B cell (primary cell): Measurements from ENCODE around the gene CERS6. TPM values are rescaled to one million over a fixed set of nuclear protein-coding genes. Genes with fewer than 3 reads are reported as not detected.

Experiments used
- ATAC-seq: fragments of 200-7000 bp; cut with Tn5 transposase; one replicate; pipeline ENCODE4 v1.10.0; 2021; ENCODE audit warnings: low read depth, mild to moderate bottlenecking, moderate number of reproducible peaks, moderate library complexity
- CTCF ChIA-PET: fragments of 350-600 bp; sonication (Branson Sonifier 250); formaldehyde crosslinking; loops from one replicate; lab custom pipeline; 2021; ENCODE audit warnings: antibody characterized with exemption, inconsistent platforms; lab: Charles Lee
- POLR2A ChIA-PET: fragments of 350-600 bp; sonication (Branson Sonifier 250); formaldehyde crosslinking; loops from one replicate; lab custom pipeline; 2021; ENCODE audit warnings: antibody characterized with exemption; lab: Charles Lee
- DNase-seq: peaks from one replicate; pipeline ENCODE4 v3.0.0; 2013
- H2AFZ ChIP-seq: 2 replicates; pipeline ENCODE4 v1.6.1; 2012; ENCODE audit warnings: mild to moderate bottlenecking, low read depth, low read length; ENCODE audit not compliant: insufficient read depth, poor library complexity, severe bottlenecking
- H3K27ac ChIP-seq, 2 donors: 1 replicate in 1 of 2; 2 replicates in 1 of 2; pipeline ENCODE4 v1.5.1; 2012 to 2013; ENCODE audit warnings: low read length in 2 of 2, mild to moderate bottlenecking in 2 of 2, moderate library complexity in 1 of 2
- H3K27me3 ChIP-seq, 4 experiments: fragments of 200-600 bp in 1 of 4; sonication (generic) in 1 of 4; replicated peaks in 1 of 4; 1 replicate in 2 of 4; 2 replicates in 2 of 4; pipeline versions ENCODE4 v1.6.1 to v1.7.0; 2013 to 2016; ENCODE audit warnings: low read length in 3 of 4, mild to moderate bottlenecking in 2 of 4, mixed read lengths in 1 of 4, moderate library complexity in 1 of 4; ENCODE audit not compliant: insufficient read depth in 4 of 4, control insufficient read depth in 3 of 4; ENCODE audit errors: control extremely low read depth in 1 of 4
- H3K36me3 ChIP-seq, 2 experiments: replicated peaks in 1 of 2; 1 replicate in 1 of 2; 2 replicates in 1 of 2; pipeline versions ENCODE4 v1.6.1 to v1.7.1; 2013; ENCODE audit warnings: low read length in 1 of 2; ENCODE audit not compliant: insufficient read depth in 2 of 2, control insufficient read depth in 1 of 2; ENCODE audit errors: control extremely low read depth in 1 of 2, extremely low read depth in 1 of 2
- H3K4me1 ChIP-seq, 2 donors: fragments of 200-600 bp in 1 of 2; sonication (generic) in 1 of 2; 1 replicate in 1 of 2; 2 replicates in 1 of 2; pipeline versions ENCODE4 v1.5.1 to v1.6.1; 2013 to 2017; ENCODE audit warnings: low read length in 2 of 2; ENCODE audit not compliant: control insufficient read depth in 2 of 2, insufficient read depth in 2 of 2
- H3K4me2 ChIP-seq: replicated peaks from 2 replicates; pipeline ENCODE3; 2012; ENCODE audit warnings: mild to moderate bottlenecking, low read depth, low read length; ENCODE audit not compliant: poor library complexity, severe bottlenecking
- H3K4me3 ChIP-seq, 5 experiments: fragments of 200-600 bp in 1 of 5; sonication (generic) in 1 of 5; 1 replicate in 3 of 5; 2 replicates in 2 of 5; pipeline versions ENCODE4 v1.5.1 to v1.7.0; 2011 to 2016; ENCODE audit warnings: low read length in 4 of 5, mild to moderate bottlenecking in 4 of 5, low read depth in 2 of 5, control low read depth in 1 of 5, moderate library complexity in 1 of 5; ENCODE audit not compliant: insufficient read depth in 1 of 5; ENCODE audit errors: control extremely low read depth in 1 of 5, extremely low read depth in 1 of 5
- H3K79me2 ChIP-seq: fragments of 200-600 bp; sonication (generic); one replicate; pipeline ENCODE4 v1.6.0; 2016; ENCODE audit warnings: low read length; ENCODE audit not compliant: control insufficient read depth, insufficient read depth
- H3K9ac ChIP-seq: fragments of 200-600 bp; sonication (generic); 2 replicates; pipeline ENCODE4 v1.6.1; 2017; ENCODE audit warnings: mild to moderate bottlenecking, low read length, moderate library complexity
- H3K9me3 ChIP-seq, 3 donors: one replicate each; pipeline versions ENCODE4 v1.6.1 to v1.7.1; 2013; ENCODE audit warnings: low read length in 2 of 3; ENCODE audit not compliant: control insufficient read depth in 2 of 3, insufficient read depth in 1 of 3; ENCODE audit errors: control extremely low read depth in 1 of 3
- H4K20me1 ChIP-seq: 2 replicates; pipeline ENCODE4 v1.6.0; 2012; ENCODE audit warnings: mild to moderate bottlenecking, low read length; ENCODE audit not compliant: insufficient read depth, control insufficient read depth, poor library complexity, severe bottlenecking
- H3K27ac Mint-ChIP-seq: one replicate; pipeline ENCODE4 v1.8.0; 2021; ENCODE audit warnings: mixed read lengths
- H3K27me3 Mint-ChIP-seq: one replicate; pipeline ENCODE4 v1.8.0; 2021; ENCODE audit warnings: mixed read lengths
- H3K4me1 Mint-ChIP-seq: one replicate; pipeline ENCODE4 v1.8.0; 2021; ENCODE audit warnings: mixed read lengths
- H3K4me3 Mint-ChIP-seq: one replicate; pipeline ENCODE4 v1.8.0; 2021; ENCODE audit warnings: mixed read lengths
- H3K9me3 Mint-ChIP-seq: one replicate; pipeline ENCODE4 v1.8.0; 2022; ENCODE audit warnings: mixed read lengths; ENCODE audit not compliant: insufficient read depth
- CTCF ChIP-seq: fragments of 200-600 bp; IDR thresholded peaks from one replicate; pipeline ENCODE4 v1.8.0; 2022; ENCODE audit warnings: antibody characterized with exemption, mild to moderate bottlenecking
- EZH2 ChIP-seq: IDR thresholded peaks from 2 replicates; pipeline ENCODE4 v1.6.1; 2012; ENCODE audit warnings: borderline replicate concordance, low read depth, mild to moderate bottlenecking, moderate library complexity, low read length; ENCODE audit not compliant: insufficient read depth, poor library complexity, severe bottlenecking
- WGBS: methylation state at CpG from one replicate; pipeline ENCODE4 v1.1.5; 2013; ENCODE audit warnings: missing lambda C conversion rate; ENCODE audit not compliant: insufficient coverage; 5-methylcytosine and 5-hydroxymethylcytosine counted together
- intact Hi-C: fragments of 100-400 bp; cut with micrococcal nuclease; formaldehyde crosslinking; loops from one replicate; pipeline ENCODE4 v1.10.0; 2022
- polyA plus RNA-seq: library from polyadenylated mRNA; depleted of rRNA; stranded (reverse); fragments of >200 nt; gene quantifications from 2 replicates; pipeline ENCODE4 v1.2.3, GENCODE V29; 2012
- total RNA-seq, 2 donors: library from RNA; stranded (reverse); fragments of 120-200 nt in 1 of 2; gene quantifications; 1 replicate in 1 of 2; 2 replicates in 1 of 2; pipeline versions ENCODE4 v1.2.3 to v1.2.4, GENCODE V29; 2013 to 2022

Gene CERS6
- total and polyA plus RNA-seq, 2 donors (not counting 1 experiment from before 2014, with no cell fraction given): 2.2 to 5.5 TPM

- intact Hi-C loops: no loop called here
Observed at GRCh38 chr2:168486477-168486876, 30.4 kb downstream of the CERS6 start.

More at GRCh38 chr2:168486477-168486876, 30.4 kb downstream of the CERS6 start:
- no peak for TF ChIP-seq CTCF
- no peak for TF ChIP-seq EZH2
- Histone ChIP-seq H3K4me3 (no peak overlapping the region), H3K9me3 (peaks cover 1 to 5% (median 3%) of the 10 kb centered on the region in 3 donors), H3K4me1 (peaks cover 14 to 16% of the 10 kb centered on the region in 2 donors), H3K27me3 (no peaks in the 10 kb centered on the region), H3K36me3 (no peaks in the 10 kb centered on the region), H3K4me2 (no peak overlapping the region), H3K9ac (no peak overlapping the region), H3K79me2 (peaks cover 36% of the 10 kb centered on the region), H3K27ac (no peak overlapping the region), H4K20me1 (peaks cover 7% of the 10 kb centered on the region), H2AFZ (no peak overlapping the region)
- H3K27ac Mint-ChIP-seq: no peak overlapping the region
- peaks cover 38% of the 10 kb centered on the region for H3K4me1 Mint-ChIP-seq
- POLR2A ChIA-PET: no interaction called here
- H3K9me3 Mint-ChIP-seq: peaks cover 2% of the 10 kb centered on the region
- no peaks in the 10 kb centered on the region for H3K27me3 Mint-ChIP-seq
- no peak for DNase-seq
- CTCF ChIA-PET: no interaction called here
- H3K4me3 Mint-ChIP-seq: no peak overlapping the region
- no peak for ATAC-seq
- no CpG with 5 or more reads among the region's 3 CpGs for WGBS
